GM18873 (cell line): ENCODE measurements around the gene NUDT1.

ENCODE experiments used
- ATAC-seq: cut with Tn5 transposase; IDR thresholded peaks from one replicate; pipeline ENCODE4 v1.9.1; 2021; ENCODE audit warnings: mild to moderate bottlenecking, moderate library complexity, moderate number of reproducible peaks; ENCODE audit not compliant: unreplicated experiment, low FRiP score

Gene NUDT1

DNA sequence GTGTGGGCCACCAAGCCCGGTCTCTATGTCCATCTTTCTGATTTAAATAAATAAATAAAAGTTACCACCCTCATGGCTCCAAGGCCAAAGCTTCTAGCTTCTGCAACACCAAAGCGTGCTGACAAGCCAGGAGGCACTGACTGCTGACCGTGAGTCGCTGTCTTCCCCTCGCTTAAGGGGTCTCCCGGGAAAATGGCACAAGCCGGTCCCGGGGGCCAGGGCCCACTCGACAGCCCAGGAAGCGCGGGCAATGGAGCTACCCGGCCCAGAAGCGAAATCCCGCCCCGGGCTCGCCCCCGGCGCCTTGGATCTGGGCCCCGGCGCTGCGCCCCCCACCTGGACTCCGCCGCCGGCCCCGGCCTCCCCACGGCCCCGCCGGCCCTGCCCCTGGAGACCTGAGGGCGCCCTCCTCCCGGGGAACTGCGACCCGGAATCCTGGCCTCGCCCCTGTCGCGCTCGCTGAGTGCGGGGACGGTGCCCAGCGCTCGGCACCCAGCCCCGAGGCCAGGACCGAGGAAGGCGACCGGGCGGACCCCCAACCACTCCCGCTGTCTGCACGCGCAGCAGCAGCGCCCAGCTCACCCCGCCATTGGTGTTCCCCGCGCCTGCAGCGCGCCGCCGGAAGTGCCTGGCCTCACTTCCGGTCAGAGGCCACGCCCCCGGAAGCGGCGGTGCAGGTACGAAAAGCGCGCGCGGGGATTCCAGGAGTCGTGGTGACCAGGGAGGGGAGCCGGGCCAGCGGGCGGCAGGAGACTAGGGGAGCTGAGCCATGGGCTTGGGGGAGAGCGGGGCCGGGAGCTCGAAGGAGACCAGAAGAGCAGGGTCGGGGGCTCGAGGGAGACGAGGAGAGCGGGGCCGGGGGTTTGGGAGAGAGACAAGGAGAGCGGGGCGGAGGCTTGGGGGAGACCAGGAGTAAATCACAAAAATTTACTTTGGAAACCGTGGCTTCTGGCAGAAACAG, at the start of gene NUDT1, which contains the start of gene MRM2:
Gene NUDT1 (plus strand): TSS at position 647 of the 961 bp plus-strand sequence. CDS start 2,349 bp downstream, outside the sequence.
Gene MRM2 (minus strand): TSS at position 626 of the 961 bp plus-strand sequence. CDS start 36 bp downstream, at position 590.
- peak; percentile 47 for ATAC-seq

- no peak for ATAC-seq
Measured at GRCh38 chr7:2192831-2193534, 49.0 kb upstream of the NUDT1 start.

DNA sequence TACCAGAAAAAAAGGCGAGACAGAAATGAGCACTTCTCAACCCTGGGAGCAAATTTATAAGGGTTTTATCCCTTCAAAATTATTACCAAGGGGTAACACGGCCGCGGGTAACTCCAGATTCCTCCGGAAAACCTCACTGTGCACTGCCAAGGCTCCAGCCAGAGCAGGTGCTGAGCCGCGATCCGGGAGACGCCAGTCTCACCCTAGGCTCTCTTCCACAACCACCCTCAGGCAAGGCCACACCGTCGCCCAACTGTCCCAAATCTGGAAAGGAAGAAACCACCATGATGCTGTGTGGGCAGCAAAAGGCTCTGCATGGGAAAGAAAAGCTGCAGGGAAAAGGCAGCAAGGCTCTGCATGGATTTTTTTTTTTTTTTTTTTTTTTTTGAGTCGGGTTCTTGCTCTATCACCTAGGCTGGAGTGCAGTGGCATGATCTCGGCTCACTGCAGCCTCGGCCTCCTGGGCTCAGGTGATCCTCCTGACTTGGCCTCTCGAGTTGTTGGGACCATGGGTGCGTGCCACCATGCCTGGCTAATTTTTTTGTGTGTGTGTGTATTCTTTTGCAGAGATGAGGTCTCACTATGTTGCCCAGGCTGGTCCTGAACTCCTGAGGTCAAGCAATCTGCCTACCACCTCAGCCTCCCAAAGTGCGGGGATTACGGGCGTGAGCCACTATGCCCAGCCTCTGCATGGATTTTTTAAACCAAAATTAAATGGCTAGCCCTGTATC, 48.3 kb upstream of the NUDT1 start:
- ATAC-seq, result no peak

GRCh38 chr7:2195400-2196246, 46.4 kb upstream of the NUDT1 start:
- no peak for ATAC-seq

DNA sequence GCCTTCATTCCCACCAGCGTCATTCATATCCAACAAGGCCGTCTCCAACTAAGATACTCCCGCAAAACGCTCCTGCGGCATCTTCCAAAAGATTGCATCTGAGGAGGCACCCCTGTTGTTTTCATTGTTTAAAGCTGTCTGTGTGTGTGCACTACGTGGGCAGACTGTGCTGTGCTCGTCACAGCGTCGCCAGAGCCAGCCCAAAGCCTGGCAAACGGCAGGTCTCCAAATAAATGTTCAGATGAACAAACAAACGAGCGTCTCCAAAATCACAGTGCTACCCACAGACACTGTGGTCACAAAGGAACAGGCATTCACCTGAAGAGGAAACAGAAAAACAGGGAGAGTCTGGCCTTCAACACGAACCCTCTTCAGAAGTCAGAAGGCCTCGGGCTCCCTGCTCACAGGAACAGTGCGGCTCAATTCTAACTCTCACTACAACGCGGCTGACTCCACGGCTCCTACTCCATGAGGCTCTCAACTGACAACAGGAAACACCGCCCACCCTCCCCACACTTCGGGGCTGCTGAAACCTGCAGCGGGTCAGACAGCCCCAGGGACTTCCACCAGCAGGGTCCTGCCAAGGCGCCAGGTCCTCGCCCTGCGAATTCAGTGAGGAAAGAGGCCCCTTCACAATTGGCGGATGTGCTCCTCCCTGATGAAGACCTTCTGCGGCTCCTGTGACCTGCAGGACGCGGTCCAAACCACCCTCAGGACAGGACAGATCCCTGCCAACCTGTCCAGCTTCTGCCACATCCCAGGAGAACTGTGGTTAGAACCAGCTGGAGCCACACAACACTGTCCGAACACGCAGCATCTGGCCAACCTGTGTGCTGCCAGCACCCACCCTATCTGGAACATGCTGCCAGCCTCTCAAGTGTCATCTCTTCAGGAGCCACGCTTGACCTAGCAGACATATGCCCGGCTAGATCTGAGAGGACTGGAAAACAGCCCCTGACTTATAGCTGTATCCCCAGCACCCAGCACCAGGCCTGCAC, 45.3 kb upstream of the NUDT1 start:
- no peak for ATAC-seq

GRCh38 chr7:2197436-2198155, 44.4 kb upstream of the NUDT1 start:
- no peak for ATAC-seq

DNA sequence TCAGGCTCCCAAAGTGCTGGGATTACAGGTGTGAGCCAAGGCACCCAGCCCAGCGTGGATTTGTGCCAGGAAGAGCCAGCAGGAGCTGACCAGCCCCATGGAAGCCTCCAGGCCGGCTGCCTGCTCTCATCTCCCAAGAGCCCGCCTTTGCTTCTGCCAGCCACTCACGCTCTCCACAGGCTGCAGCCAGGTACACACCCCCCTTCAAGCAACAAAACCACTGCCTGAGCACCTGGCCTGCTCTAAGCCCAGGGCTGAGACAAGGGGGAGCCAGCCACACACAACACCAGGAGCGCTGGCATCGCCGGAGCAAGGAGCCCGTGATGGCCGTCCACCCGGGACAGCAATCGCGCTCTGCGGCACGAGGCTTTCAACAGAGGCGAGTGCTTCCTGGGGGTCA, 43.8 kb upstream of the NUDT1 start:
- no peak for ATAC-seq

GRCh38 chr7:2198760-2199159, 43.3 kb upstream of the NUDT1 start:
- ATAC-seq, result no peak

DNA sequence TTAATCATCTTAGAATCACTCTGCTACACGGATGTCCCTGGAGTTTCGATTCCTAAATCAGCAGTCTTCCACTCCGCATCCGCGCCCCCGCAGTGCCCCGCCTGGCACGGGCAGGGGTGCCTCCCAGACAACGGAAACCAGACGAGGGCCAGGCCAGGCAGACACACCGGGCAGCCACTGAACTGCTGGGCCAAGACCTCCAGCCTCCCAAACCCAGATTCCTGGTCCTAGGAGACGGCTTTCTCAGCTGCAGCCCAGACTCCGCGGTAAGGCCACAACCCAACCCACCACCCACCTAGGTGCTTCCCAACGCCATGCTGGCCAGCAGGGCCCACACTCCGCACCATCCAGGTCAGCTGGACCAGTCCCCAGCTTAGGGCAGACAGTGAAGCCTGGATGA, 42.5 kb upstream of the NUDT1 start:
- ATAC-seq, result no peak

DNA sequence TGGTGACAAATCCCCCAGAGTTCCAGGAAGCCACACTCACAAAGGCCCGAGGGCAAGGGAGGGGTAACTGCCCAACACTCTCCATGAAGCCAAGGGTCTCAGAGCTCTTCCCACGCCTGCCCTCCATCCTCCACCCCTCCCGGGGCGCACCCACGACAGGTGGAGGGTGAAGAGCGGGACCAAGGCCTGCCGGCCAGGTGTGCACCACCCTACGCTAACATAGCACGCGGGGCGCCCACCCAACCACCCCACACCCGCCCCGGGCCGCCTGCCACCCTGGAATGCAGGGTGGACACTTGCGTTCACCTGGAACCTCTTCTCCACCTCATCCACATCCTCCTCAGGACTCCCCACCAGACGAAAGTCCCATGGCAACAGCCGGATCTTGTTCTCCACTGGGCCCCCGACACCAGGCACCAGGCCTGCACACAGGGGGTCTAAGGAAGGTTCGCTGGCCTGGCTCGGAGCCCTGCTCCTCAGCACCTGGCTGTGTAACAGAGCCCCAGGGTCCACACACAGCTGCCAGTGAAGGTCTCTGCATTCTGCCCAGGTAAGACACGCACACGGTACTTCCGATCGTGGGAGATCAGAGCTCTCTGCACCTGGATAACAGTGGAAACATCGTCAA, 42.0 kb upstream of the NUDT1 start:
- ATAC-seq, result no peak

GRCh38 chr7:2200584-2200980, 41.4 kb upstream of the NUDT1 start:
- ATAC-seq, result no peak

GRCh38 chr7:2201128-2201527, 40.9 kb upstream of the NUDT1 start:
- ATAC-seq, result no peak

- ATAC-seq, result no peak
Measured at GRCh38 chr7:2201686-2202360, 40.2 kb upstream of the NUDT1 start.

- no peak for ATAC-seq
Measured at GRCh38 chr7:2202361-2202761, 39.7 kb upstream of the NUDT1 start.

DNA sequence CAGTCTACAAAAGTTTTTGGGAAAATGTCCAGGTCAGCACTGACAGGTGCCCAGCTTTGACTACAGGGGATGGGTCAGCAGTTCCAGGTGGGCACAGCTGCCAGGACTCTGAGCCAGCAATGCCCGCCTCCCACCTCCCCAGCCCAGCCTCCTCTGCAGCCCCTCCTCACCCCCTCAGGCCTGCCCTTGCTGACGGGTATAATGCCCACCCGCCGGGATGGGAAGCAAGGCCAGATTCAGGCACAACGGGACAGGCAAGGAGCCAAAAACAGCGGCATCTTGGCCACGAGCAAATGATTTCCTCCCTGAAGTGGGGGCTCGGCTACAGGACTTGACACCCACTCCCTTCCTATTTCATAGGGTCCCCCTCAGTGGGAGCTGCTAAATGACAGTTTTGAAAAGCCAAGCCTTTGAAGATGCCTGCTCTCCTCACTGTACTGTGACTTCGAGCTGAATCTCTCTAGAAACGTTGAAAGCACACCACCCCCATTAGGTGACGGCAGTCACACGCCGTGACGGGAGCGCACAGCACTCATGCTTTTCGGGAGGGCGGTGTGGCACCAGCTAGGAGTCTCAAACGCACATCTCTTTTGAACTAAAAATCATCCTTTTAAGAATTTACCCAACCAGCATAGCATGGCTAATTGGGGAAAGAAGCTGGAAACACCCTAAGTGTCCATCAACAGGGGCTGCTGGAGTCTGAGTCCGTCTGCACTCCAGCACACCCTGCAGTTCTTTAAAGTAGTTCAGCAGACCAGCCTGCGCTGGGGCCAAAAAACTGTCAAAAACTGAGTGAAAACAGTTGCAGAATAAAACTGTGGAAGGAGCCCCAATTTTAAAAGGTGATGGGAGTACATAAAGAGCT, 38.9 kb upstream of the NUDT1 start:
- no peak for ATAC-seq

DNA sequence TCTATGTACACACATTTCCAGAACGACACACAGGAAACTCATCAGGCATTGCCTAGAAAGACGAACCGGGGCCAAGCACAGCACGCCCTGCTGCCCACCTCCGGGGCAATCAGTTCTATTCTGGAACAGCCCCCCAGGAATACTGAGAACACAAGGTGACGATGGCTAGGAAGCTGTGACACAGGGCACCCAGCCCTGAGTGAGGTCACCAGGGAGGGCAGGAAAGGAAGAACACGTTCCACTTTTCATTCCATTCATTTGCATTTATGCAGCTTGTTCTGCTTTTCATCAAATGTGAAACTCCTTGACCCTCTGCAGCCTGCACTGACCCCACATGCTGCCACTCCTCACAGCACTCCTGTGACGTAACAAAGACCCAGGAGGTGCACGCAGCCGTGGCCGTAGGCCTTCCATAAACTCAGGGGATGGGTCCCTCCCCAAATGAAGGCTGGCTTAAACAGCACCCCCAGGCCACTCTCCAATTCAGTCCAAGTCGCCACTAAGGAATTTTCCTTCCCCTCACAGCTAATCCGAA, 38.2 kb upstream of the NUDT1 start:
- ATAC-seq, result no peak
